Fibroblast of lung (primary cell): ENCODE measurements around the gene OSBPL1A.

Experiments
- EZH2 ChIP-seq: IDR thresholded peaks from 2 replicates; pipeline ENCODE4 v1.5.1; 2012; ENCODE audit warnings: low read length, control low read depth, mild to moderate bottlenecking; ENCODE audit errors: missing control alignments
- TF ChIP-seq, protein P1 (sequence below), 2 donors: IDR thresholded peaks in 1 of 2; conservative IDR thresholded peaks in 1 of 2; 1 replicate in 1 of 2; 2 replicates in 1 of 2; pipeline ENCODE4 v1.5.1; 2011 to 2012; ENCODE audit warnings: low read length in 2 of 2, control low read depth in 1 of 2, inconsistent platforms in 1 of 2, low read depth in 1 of 2, mild to moderate bottlenecking in 1 of 2

GRCh38 chr18:24296276-24296675, 101.3 kb downstream of the OSBPL1A start:
- TF ChIP-seq, protein P1, sequence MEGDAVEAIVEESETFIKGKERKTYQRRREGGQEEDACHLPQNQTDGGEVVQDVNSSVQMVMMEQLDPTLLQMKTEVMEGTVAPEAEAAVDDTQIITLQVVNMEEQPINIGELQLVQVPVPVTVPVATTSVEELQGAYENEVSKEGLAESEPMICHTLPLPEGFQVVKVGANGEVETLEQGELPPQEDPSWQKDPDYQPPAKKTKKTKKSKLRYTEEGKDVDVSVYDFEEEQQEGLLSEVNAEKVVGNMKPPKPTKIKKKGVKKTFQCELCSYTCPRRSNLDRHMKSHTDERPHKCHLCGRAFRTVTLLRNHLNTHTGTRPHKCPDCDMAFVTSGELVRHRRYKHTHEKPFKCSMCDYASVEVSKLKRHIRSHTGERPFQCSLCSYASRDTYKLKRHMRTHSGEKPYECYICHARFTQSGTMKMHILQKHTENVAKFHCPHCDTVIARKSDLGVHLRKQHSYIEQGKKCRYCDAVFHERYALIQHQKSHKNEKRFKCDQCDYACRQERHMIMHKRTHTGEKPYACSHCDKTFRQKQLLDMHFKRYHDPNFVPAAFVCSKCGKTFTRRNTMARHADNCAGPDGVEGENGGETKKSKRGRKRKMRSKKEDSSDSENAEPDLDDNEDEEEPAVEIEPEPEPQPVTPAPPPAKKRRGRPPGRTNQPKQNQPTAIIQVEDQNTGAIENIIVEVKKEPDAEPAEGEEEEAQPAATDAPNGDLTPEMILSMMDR (conservative IDR thresholded peaks at IDR 0.05 in 1 of 2, IDR thresholded peaks at IDR 0.05 in 1 of 2; ENCODE audit: low read depth in 1 of 2, low read length in 2 of 2) = no peak
- no peak for TF ChIP-seq EZH2
